Stomach (tissue), 9 donors: ENCODE results near the gene SPATA33. TPM values are rescaled to one million over a fixed set of nuclear protein-coding genes. Genes with fewer than 3 reads are reported as not detected.

Source experiments
- DNase-seq, 2 donors: peaks; one replicate each; pipeline versions ENCODE4 v3.0.0 to v3.0.0-alpha.2; 2013 to 2019
- H3K27ac ChIP-seq, 5 donors: fragments of 200-600 bp in 4 of 5; sonication (generic) in 4 of 5; one replicate each; pipeline ENCODE4 v1.5.1; 2013 to 2019; ENCODE audit warnings: mild to moderate bottlenecking in 1 of 5, moderate library complexity in 1 of 5
- H3K27me3 ChIP-seq, 3 donors: fragments of 200-600 bp; sonication (generic); one replicate each; pipeline ENCODE4 v1.5.1; 2017 to 2019; ENCODE audit warnings: mixed run types in 1 of 3
- H3K36me3 ChIP-seq, 4 donors: fragments of 200-600 bp; sonication (generic); 1 replicate in 3 of 4; 2 replicates in 1 of 4; pipeline ENCODE4 v1.5.1; 2016 to 2019
- H3K4me1 ChIP-seq, 4 donors: fragments of 200-600 bp; sonication (generic); one replicate each; pipeline ENCODE4 v1.5.1; 2016 to 2019
- H3K4me3 ChIP-seq, 4 donors: fragments of 200-600 bp; sonication (generic) in 3 of 4; one replicate each; pipeline ENCODE4 v1.5.1; 2016 to 2019; ENCODE audit warnings: mild to moderate bottlenecking in 1 of 4
- H3K9me3 ChIP-seq, 4 donors: fragments of 200-600 bp; sonication (generic); one replicate each; pipeline ENCODE4 v1.5.1; 2016 to 2019
- CTCF ChIP-seq, 7 experiments: fragments of 450-650 bp in 4 of 7; fragments of 200-600 bp in 3 of 7; sonication (generic) in 3 of 7; IDR thresholded peaks; one replicate each; pipeline ENCODE4 v1.5.1; 2016 to 2019; ENCODE audit warnings: antibody characterized with exemption in 7 of 7, control low read depth in 2 of 7, mild to moderate bottlenecking in 1 of 7
- EP300 ChIP-seq: sonication (generic); formaldehyde crosslinking; IDR thresholded peaks from one replicate; pipeline ENCODE4 v1.6.1; 2017; ENCODE audit warnings: antibody characterized with exemption
- POLR2A ChIP-seq, 4 donors: fragments of 450-650 bp; IDR thresholded peaks; one replicate each; pipeline ENCODE4 v1.6.1; 2016; ENCODE audit warnings: antibody characterized with exemption in 4 of 4, control low read depth in 2 of 4, mild to moderate bottlenecking in 1 of 4, moderate library complexity in 1 of 4
- POLR2AphosphoS5 ChIP-seq, 3 donors: sonication (generic); formaldehyde crosslinking; IDR thresholded peaks; one replicate each; pipeline ENCODE4 v1.6.1; 2016; ENCODE audit warnings: antibody characterized with exemption in 3 of 3
- WGBS, 5 donors: extraction: QIAGEN DNeasy Blood & Tissue Kit in 3 of 5; methylation state at CpG; one replicate each; pipeline versions ENCODE4 v1.1.5 to v1.1.7; 2013 to 2018; 5-methylcytosine and 5-hydroxymethylcytosine counted together
- intact Hi-C: fragments of 100-400 bp; cut with DNase I; formaldehyde crosslinking; loops from one replicate; pipeline ENCODE4 v1.15.1; 2023; ENCODE audit warnings: low total_unique reads
- polyA plus RNA-seq, 3 donors: library from polyadenylated mRNA; stranded (reverse); fragments of 200-250 nt; gene quantifications; one replicate each; pipeline ENCODE4 v1.2.3, GENCODE V29; 2013
- total RNA-seq, 5 donors: library from RNA; depleted of rRNA; stranded (reverse); fragments of >200 nt; gene quantifications; one replicate each; pipeline versions ENCODE4 v1.1.0 to v1.2.3, GENCODE V29; 2014 to 2016
- donor health status: healthy with polysubstance abuse.
- donor health status: Bipolar disorder and iron deficiency.
- donor health status: healthy.

SPATA33 gene
- total and polyA plus RNA-seq, 8 donors, result 3.2 to 181 (median 11.1) TPM

- Histone ChIP-seq H3K9me3 (no peaks in the 10 kb centered on the region), H3K36me3 (no peaks in the 10 kb centered on the region), H3K27ac (no peak overlapping the region), H3K4me3 (no peak overlapping the region), H3K27me3 (peaks cover 0 to 66% (median 10%) of the 10 kb centered on the region in 3 donors), H3K4me1 (peaks cover 0 to 5% (median 1%) of the 10 kb centered on the region in 4 donors)
- WGBS, 5 donors, result 83 to 89% (median 87%) methylated on average over 20 of the region's 20 CpGs
- no peak for TF ChIP-seq CTCF (IDR thresholded peaks at IDR 0.05)
- intact Hi-C loops, result no loop called here
- no peak for DNase-seq
Observed at GRCh38 chr16:89612415-89613166, 45.0 kb upstream of the SPATA33 start.

- WGBS, 5 donors, result 61 to 72% (median 67%) methylated on average over 14 to 19 of the region's 19 CpGs
- Histone ChIP-seq H3K27me3 (peaks cover 0 to 69% (median 10%) of the 10 kb centered on the region in 3 donors), H3K36me3 (no peaks in the 10 kb centered on the region), H3K27ac (no peak within 1 kb of the TSS), H3K4me1 (peaks cover 0 to 5% (median 1%) of the 10 kb centered on the region in 4 donors), H3K4me3 (no peak within 1 kb of the TSS), H3K9me3 (no peaks in the 10 kb centered on the region)
- peak in 1 of 2 donors; percentile 51 for DNase-seq
- intact Hi-C loops, result no loop called here
- TF ChIP-seq CTCF (IDR thresholded peaks at IDR 0.05), result no peak
- TF ChIP-seq POLR2A (IDR thresholded peaks at IDR 0.05), result no peak
- TF ChIP-seq EP300, result no peak
- TF ChIP-seq POLR2AphosphoS5 (IDR thresholded peaks at IDR 0.05), result no peak
Observed at GRCh38 chr16:89613231-89613953, 44.2 kb upstream of the SPATA33 start, which contains the start of gene DPEP1. Gene DPEP1, plus strand, starts transcription at chr16:89613642. Its CDS starts 16,769 bp downstream, at chr16:89630411.

GRCh38 chr16:89613954-89614459 is 43.6 kb upstream of the SPATA33 start:
- intact Hi-C loops, result no loop called here
- no peak overlapping the region for H3K4me3 ChIP-seq
- 83 to 92% (median 90%) methylated on average over 11 to 22 of the region's 22 CpGs for WGBS, 5 donors
- no peaks in the 10 kb centered on the region for H3K36me3 ChIP-seq
- H3K4me1 ChIP-seq, result peaks cover 0 to 5% (median 1%) of the 10 kb centered on the region in 4 donors
- no peaks in the 10 kb centered on the region for H3K9me3 ChIP-seq
- DNase-seq, result no peak
- H3K27me3 ChIP-seq, result peaks cover 0 to 73% (median 10%) of the 10 kb centered on the region in 3 donors
- TF ChIP-seq EP300 (no peak), POLR2A (IDR thresholded peaks at IDR 0.05) (no peak), POLR2AphosphoS5 (IDR thresholded peaks at IDR 0.05) (no peak), CTCF (IDR thresholded peaks at IDR 0.05) (no peak)
- no peak overlapping the region for H3K27ac ChIP-seq

GRCh38 chr16:89615176-89615575 is 42.5 kb upstream of the SPATA33 start:
- H3K36me3 ChIP-seq, result no peaks in the 10 kb centered on the region
- no peak for DNase-seq
- H3K27ac ChIP-seq, result no peak overlapping the region
- no peak for TF ChIP-seq CTCF (IDR thresholded peaks at IDR 0.05)
- no peak for TF ChIP-seq EP300
- TF ChIP-seq POLR2AphosphoS5 (IDR thresholded peaks at IDR 0.05), result no peak
- TF ChIP-seq POLR2A (IDR thresholded peaks at IDR 0.05), result no peak
- H3K9me3 ChIP-seq, result no peaks in the 10 kb centered on the region
- H3K27me3 ChIP-seq, result peaks cover 0 to 75% (median 10%) of the 10 kb centered on the region in 3 donors
- WGBS, 5 donors, result 82 to 87% (median 85%) methylated on average over 6 to 13 of the region's 13 CpGs
- H3K4me1 ChIP-seq, result peaks cover 0 to 5% (median 1%) of the 10 kb centered on the region in 4 donors
- intact Hi-C loops, result no loop called here
- no peak overlapping the region for H3K4me3 ChIP-seq
